ENCODE measurements around the gene CAPN10.

CAPN10 gene

DNA sequence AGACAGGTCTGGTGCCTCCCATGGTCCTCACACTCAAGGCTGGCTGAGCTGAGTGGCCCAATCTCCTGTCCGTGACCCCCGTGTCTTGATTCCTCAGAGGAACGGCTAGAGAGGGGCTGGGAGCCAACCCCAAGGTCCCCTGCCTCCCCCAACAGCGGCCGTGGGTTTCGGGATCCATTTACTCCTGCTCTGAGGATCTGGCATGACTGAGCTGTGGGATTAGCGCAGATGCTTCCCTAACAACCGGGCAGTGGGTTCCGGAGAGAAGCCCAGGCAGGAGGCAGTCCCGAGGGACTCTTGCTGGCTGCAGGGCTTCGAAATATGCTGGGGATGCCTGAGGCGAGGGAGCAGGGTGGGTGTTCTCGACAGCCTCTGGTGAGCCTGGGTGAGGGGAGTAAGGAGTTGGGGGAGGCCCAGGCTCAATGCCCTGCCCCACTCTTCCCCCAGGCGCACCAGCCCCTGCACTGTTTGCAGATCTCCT lies 57.7 kb downstream of the CAPN10 start:
- Histone ChIP-seq H4K5ac (ENCODE audit: low read length) (no peak overlapping the region), H3K4me2 (ENCODE audit: low read length) (no peak overlapping the region), H3K79me2 (ENCODE audit: control insufficient read depth, insufficient read depth, low read length) (no peaks in the 10 kb centered on the region), H2BK15ac (replicated peaks; ENCODE audit: low read depth) (no peak overlapping the region), H3K18ac (ENCODE audit: low read length) (no peak overlapping the region), H2BK120ac (ENCODE audit: low read depth, low read length) (no peak overlapping the region), H3K4me3 (ENCODE audit: low read length) (no peak overlapping the region), H3K23ac (ENCODE audit: low read length) (no peak overlapping the region), H3K36me3 (ENCODE audit: control insufficient read depth, insufficient read depth, low read length) (no peaks in the 10 kb centered on the region), H3K4me1 (ENCODE audit: control insufficient read depth, low read depth, low read length) (no peaks in the 10 kb centered on the region), H3K9ac (ENCODE audit: low read length) (no peak overlapping the region), H3K27ac (ENCODE audit: low read depth, low read length) (no peak overlapping the region), H3K79me1 (ENCODE audit: low read length) (no peaks in the 10 kb centered on the region), H3K27me3 (ENCODE audit: insufficient read depth, low read length, poor library complexity) (no peaks in the 10 kb centered on the region), H2AK5ac (ENCODE audit: low read length) (no peak overlapping the region), H3K4ac (ENCODE audit: low read depth, low read length) (no peak overlapping the region), H3K56ac (ENCODE audit: low read length) (no peak overlapping the region), H4K8ac (ENCODE audit: low read depth, low read length) (no peak overlapping the region), H2BK5ac (ENCODE audit: low read length) (no peak overlapping the region)
- no peak for DNase-seq
- no CpG with 5 or more reads among the region's 14 CpGs for WGBS (ENCODE audit: extremely low coverage, insufficient coverage, low lambda C conversion rate)

DNA sequence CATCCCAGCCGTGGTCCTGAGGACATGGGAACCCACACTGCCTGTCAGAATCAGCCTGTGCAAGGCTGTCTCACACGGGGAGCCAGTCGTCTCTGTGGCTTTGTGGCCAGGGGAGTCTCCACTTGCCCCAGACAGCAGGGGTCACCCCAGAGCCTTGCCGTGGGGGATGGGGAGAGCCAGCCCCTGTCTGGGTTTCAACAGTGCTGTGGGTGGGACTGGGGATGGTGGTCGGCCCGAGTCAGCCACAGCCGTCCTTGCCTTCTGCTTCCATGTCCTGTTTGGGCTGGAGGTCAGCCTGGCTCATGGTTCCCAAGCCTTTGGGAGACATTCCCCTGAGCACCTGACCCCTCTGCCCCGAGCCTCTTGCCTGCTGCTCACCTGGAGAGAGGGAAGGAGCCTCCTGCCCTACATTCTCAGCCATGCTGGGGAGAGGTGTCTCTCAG lies 58.3 kb downstream of the CAPN10 start:
- no CpG with 5 or more reads among the region's 8 CpGs for WGBS (ENCODE audit: extremely low coverage, insufficient coverage, low lambda C conversion rate)
- Histone ChIP-seq H3K36me3 (ENCODE audit: control insufficient read depth, insufficient read depth, low read length) (no peaks in the 10 kb centered on the region), H3K18ac (ENCODE audit: low read length) (no peak overlapping the region), H2BK120ac (ENCODE audit: low read depth, low read length) (no peak overlapping the region), H3K23ac (ENCODE audit: low read length) (no peak overlapping the region), H2AK5ac (ENCODE audit: low read length) (no peak overlapping the region), H4K5ac (ENCODE audit: low read length) (no peak overlapping the region), H3K4me3 (ENCODE audit: low read length) (no peak overlapping the region), H3K56ac (ENCODE audit: low read length) (no peak overlapping the region), H3K9ac (ENCODE audit: low read length) (no peak overlapping the region), H2BK15ac (replicated peaks; ENCODE audit: low read depth) (no peak overlapping the region), H3K79me2 (ENCODE audit: control insufficient read depth, insufficient read depth, low read length) (no peaks in the 10 kb centered on the region), H2BK5ac (ENCODE audit: low read length) (no peak overlapping the region), H3K27me3 (ENCODE audit: insufficient read depth, low read length, poor library complexity) (no peaks in the 10 kb centered on the region), H3K4me2 (ENCODE audit: low read length) (no peak overlapping the region), H3K79me1 (ENCODE audit: low read length) (no peaks in the 10 kb centered on the region), H3K27ac (ENCODE audit: low read depth, low read length) (no peak overlapping the region), H4K8ac (ENCODE audit: low read depth, low read length) (no peak overlapping the region), H3K4ac (ENCODE audit: low read depth, low read length) (no peak overlapping the region), H3K4me1 (ENCODE audit: control insufficient read depth, low read depth, low read length) (no peaks in the 10 kb centered on the region)
- DNase-seq: no peak

DNA sequence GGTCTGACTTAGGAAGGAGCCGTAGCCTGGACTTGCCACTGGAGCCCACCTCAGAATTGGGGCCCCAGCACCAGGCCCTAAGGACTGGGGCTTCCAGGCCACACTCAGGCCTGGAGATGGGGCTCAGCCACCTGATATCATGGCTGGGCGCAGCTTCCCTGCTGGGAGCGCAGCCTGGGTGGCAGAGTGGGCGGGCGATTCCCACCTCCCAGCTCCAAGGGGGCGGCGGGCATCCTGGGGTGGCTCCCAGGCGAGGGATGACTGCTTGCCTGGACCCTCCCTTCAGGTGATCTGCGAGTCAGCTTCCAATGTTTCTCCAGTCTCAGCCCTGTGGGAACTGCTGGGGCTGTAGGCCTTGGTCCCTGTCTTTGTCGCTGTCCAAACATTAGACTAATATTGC lies 58.8 kb downstream of the CAPN10 start:
- no peak overlapping the region for H3K27ac ChIP-seq (ENCODE audit: low read depth, low read length)
- H3K27me3 ChIP-seq (ENCODE audit: insufficient read depth, low read length, poor library complexity): no peaks in the 10 kb centered on the region
- H2BK5ac ChIP-seq (ENCODE audit: low read length): no peak overlapping the region
- H4K8ac ChIP-seq (ENCODE audit: low read depth, low read length): no peak overlapping the region
- no peak overlapping the region for H2AK5ac ChIP-seq (ENCODE audit: low read length)
- H2BK15ac ChIP-seq (replicated peaks; ENCODE audit: low read depth): no peak overlapping the region
- no peaks in the 10 kb centered on the region for H3K4me1 ChIP-seq (ENCODE audit: control insufficient read depth, low read depth, low read length)
- no peak overlapping the region for H3K4me2 ChIP-seq (ENCODE audit: low read length)
- H2BK120ac ChIP-seq (ENCODE audit: low read depth, low read length): no peak overlapping the region
- H3K23ac ChIP-seq (ENCODE audit: low read length): no peak overlapping the region
- WGBS (ENCODE audit: extremely low coverage, insufficient coverage, low lambda C conversion rate): no CpG with 5 or more reads among the region's 10 CpGs
- no peaks in the 10 kb centered on the region for H3K36me3 ChIP-seq (ENCODE audit: control insufficient read depth, insufficient read depth, low read length)
- no peak overlapping the region for H3K4ac ChIP-seq (ENCODE audit: low read depth, low read length)
- no peaks in the 10 kb centered on the region for H3K79me1 ChIP-seq (ENCODE audit: low read length)
- no peak overlapping the region for H3K18ac ChIP-seq (ENCODE audit: low read length)
- no peak overlapping the region for H3K9ac ChIP-seq (ENCODE audit: low read length)
- no peak overlapping the region for H4K5ac ChIP-seq (ENCODE audit: low read length)
- no peak for DNase-seq
- H3K56ac ChIP-seq (ENCODE audit: low read length): no peak overlapping the region
- H3K4me3 ChIP-seq (ENCODE audit: low read length): no peak overlapping the region
- H3K79me2 ChIP-seq (ENCODE audit: control insufficient read depth, insufficient read depth, low read length): no peaks in the 10 kb centered on the region

DNA sequence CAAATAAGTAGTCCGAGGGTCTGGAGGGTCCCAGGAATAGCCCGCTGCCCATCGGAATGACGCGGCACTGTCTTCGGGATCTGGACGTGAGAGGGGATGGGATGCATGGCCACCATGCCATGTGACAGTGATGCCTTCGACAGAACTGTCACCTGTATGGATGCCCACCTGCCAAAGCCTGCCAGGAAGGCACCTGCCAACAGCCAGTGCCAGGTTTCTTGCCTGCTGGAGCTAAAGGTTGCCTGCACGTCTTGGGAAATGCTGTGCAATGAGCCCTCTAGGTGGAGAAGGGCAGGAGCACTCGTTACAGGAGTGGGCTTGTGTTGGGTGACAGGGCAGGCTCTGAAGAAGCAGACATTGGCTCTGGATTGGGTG lies 59.3 kb downstream of the CAPN10 start:
- Histone ChIP-seq H4K5ac (ENCODE audit: low read length) (no peak overlapping the region), H4K8ac (ENCODE audit: low read depth, low read length) (no peak overlapping the region), H3K56ac (ENCODE audit: low read length) (no peak overlapping the region), H2BK120ac (ENCODE audit: low read depth, low read length) (no peak overlapping the region), H3K9ac (ENCODE audit: low read length) (no peak overlapping the region), H3K79me2 (ENCODE audit: control insufficient read depth, insufficient read depth, low read length) (no peaks in the 10 kb centered on the region), H3K18ac (ENCODE audit: low read length) (no peak overlapping the region), H3K23ac (ENCODE audit: low read length) (no peak overlapping the region), H2BK5ac (ENCODE audit: low read length) (no peak overlapping the region), H3K27ac (ENCODE audit: low read depth, low read length) (no peak overlapping the region), H2AK5ac (ENCODE audit: low read length) (no peak overlapping the region), H3K4me3 (ENCODE audit: low read length) (no peak overlapping the region), H3K4ac (ENCODE audit: low read depth, low read length) (no peak overlapping the region), H3K27me3 (ENCODE audit: insufficient read depth, low read length, poor library complexity) (no peaks in the 10 kb centered on the region), H3K36me3 (ENCODE audit: control insufficient read depth, insufficient read depth, low read length) (no peaks in the 10 kb centered on the region), H3K79me1 (ENCODE audit: low read length) (no peaks in the 10 kb centered on the region), H3K4me1 (ENCODE audit: control insufficient read depth, low read depth, low read length) (no peaks in the 10 kb centered on the region), H2BK15ac (replicated peaks; ENCODE audit: low read depth) (no peak overlapping the region), H3K4me2 (ENCODE audit: low read length) (no peak overlapping the region)
- no CpG with 5 or more reads among the region's 10 CpGs for WGBS (ENCODE audit: extremely low coverage, insufficient coverage, low lambda C conversion rate)
- DNase-seq: no peak

DNA sequence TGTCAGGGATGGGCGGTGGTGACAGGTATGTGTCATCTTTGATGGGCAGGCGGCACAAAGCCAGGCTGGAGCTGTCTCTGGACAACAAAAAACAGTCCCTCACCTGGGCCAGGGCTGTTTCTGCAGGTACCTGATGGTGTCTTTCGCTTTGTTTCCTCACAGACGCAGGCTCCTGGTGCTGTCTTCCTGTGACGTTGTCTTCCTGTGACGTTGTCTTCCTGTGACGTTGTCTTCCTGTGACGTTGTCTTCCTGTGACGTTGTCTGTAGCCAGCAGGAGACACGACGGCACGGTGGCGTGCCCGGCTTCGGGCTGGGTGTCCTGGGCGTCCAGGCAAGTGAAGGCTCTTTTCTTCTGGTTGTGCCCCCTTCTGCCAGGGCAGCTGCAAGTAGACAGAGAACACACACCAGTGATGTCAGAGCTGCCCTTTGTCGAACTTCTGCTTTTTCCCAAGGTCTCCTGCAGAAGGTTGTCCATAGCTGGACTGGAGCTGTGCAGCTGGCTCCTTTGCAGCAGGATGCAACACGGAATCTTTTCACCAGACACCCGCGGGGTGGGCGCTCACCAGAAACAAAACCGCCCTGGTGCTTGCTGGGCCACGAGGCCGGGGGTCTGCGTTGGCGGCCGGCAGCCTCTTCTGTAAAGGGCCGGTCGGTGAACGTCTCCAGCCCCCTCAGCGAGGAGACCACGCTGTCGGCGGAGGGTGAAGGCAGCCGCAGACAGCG lies 59.8 kb downstream of the CAPN10 start:
- Histone ChIP-seq H3K56ac (ENCODE audit: low read length) (no peak overlapping the region), H3K18ac (ENCODE audit: low read length) (no peak overlapping the region), H3K4me1 (ENCODE audit: control insufficient read depth, low read depth, low read length) (no peaks in the 10 kb centered on the region), H3K23ac (ENCODE audit: low read length) (no peak overlapping the region), H3K79me1 (ENCODE audit: low read length) (no peaks in the 10 kb centered on the region), H3K4me3 (ENCODE audit: low read length) (no peak overlapping the region), H3K4me2 (ENCODE audit: low read length) (no peak overlapping the region), H2AK5ac (ENCODE audit: low read length) (no peak overlapping the region), H4K8ac (ENCODE audit: low read depth, low read length) (no peak overlapping the region), H3K27me3 (ENCODE audit: insufficient read depth, low read length, poor library complexity) (no peaks in the 10 kb centered on the region), H4K5ac (ENCODE audit: low read length) (no peak overlapping the region), H3K9ac (ENCODE audit: low read length) (no peak overlapping the region), H2BK120ac (ENCODE audit: low read depth, low read length) (no peak overlapping the region), H2BK15ac (replicated peaks; ENCODE audit: low read depth) (no peak overlapping the region), H3K27ac (ENCODE audit: low read depth, low read length) (no peak overlapping the region), H3K79me2 (ENCODE audit: control insufficient read depth, insufficient read depth, low read length) (no peaks in the 10 kb centered on the region), H3K4ac (ENCODE audit: low read depth, low read length) (no peak overlapping the region), H3K36me3 (ENCODE audit: control insufficient read depth, insufficient read depth, low read length) (no peaks in the 10 kb centered on the region), H2BK5ac (ENCODE audit: low read length) (no peak overlapping the region)
- DNase-seq: no peak
- no CpG with 5 or more reads among the region's 36 CpGs for WGBS (ENCODE audit: extremely low coverage, insufficient coverage, low lambda C conversion rate)
